ENCODE data around the gene ZNF445.
"Not testable (repeated sequence)": the region's sequence is repeated elsewhere in the genome, so short reads cannot be mapped to it uniquely, and the experiment has no call there.

Gene ZNF445

DNA sequence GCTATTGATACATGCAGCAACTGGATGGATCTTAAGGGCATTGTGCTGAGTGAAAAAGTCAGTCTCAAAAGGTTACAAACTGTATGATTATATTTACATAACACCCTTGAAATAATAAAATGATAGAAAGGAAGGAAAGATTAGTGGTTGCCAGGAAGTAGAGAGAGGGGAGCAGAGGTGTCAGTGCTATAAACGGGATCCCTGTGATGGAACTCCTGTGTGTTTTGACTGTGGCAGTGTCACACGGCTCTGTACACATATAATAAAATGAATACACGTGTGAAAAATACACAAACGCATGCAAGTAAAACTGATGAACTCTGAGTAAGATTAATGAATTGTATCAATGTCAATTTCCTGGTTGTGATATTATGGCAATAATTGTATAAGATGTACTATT lies 78.6 kb downstream of the ZNF445 start:
- Histone ChIP-seq H3K27ac (replicated peaks) (no peak overlapping the region), H3K4me3 (replicated peaks; ENCODE audit: insufficient read depth, low read length) (no peak overlapping the region), H3K27me3 (ENCODE audit: insufficient read depth, poor library complexity, severe bottlenecking) (no peaks in the 10 kb centered on the region)
- no peak for DNase-seq (ENCODE audit: low read depth in 1 of 2, low spot score in 1 of 2)
- TF ChIP-seq, protein P1, sequence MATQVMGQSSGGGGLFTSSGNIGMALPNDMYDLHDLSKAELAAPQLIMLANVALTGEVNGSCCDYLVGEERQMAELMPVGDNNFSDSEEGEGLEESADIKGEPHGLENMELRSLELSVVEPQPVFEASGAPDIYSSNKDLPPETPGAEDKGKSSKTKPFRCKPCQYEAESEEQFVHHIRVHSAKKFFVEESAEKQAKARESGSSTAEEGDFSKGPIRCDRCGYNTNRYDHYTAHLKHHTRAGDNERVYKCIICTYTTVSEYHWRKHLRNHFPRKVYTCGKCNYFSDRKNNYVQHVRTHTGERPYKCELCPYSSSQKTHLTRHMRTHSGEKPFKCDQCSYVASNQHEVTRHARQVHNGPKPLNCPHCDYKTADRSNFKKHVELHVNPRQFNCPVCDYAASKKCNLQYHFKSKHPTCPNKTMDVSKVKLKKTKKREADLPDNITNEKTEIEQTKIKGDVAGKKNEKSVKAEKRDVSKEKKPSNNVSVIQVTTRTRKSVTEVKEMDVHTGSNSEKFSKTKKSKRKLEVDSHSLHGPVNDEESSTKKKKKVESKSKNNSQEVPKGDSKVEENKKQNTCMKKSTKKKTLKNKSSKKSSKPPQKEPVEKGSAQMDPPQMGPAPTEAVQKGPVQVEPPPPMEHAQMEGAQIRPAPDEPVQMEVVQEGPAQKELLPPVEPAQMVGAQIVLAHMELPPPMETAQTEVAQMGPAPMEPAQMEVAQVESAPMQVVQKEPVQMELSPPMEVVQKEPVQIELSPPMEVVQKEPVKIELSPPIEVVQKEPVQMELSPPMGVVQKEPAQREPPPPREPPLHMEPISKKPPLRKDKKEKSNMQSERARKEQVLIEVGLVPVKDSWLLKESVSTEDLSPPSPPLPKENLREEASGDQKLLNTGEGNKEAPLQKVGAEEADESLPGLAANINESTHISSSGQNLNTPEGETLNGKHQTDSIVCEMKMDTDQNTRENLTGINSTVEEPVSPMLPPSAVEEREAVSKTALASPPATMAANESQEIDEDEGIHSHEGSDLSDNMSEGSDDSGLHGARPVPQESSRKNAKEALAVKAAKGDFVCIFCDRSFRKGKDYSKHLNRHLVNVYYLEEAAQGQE (IDR thresholded peaks at IDR 0.05; ENCODE audit: insufficient replicate concordance, low read depth): no peak
- TF ChIP-seq SPI1 (IDR thresholded peaks at IDR 0.05; ENCODE audit: borderline replicate concordance, low read depth): no peak
- TF ChIP-seq, protein P2, sequence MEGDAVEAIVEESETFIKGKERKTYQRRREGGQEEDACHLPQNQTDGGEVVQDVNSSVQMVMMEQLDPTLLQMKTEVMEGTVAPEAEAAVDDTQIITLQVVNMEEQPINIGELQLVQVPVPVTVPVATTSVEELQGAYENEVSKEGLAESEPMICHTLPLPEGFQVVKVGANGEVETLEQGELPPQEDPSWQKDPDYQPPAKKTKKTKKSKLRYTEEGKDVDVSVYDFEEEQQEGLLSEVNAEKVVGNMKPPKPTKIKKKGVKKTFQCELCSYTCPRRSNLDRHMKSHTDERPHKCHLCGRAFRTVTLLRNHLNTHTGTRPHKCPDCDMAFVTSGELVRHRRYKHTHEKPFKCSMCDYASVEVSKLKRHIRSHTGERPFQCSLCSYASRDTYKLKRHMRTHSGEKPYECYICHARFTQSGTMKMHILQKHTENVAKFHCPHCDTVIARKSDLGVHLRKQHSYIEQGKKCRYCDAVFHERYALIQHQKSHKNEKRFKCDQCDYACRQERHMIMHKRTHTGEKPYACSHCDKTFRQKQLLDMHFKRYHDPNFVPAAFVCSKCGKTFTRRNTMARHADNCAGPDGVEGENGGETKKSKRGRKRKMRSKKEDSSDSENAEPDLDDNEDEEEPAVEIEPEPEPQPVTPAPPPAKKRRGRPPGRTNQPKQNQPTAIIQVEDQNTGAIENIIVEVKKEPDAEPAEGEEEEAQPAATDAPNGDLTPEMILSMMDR (IDR thresholded peaks at IDR 0.05; ENCODE audit: insufficient read depth, low read length): no peak
- no peak for TF ChIP-seq GABPA (IDR thresholded peaks at IDR 0.05; ENCODE audit: low read depth)
- no peak for TF ChIP-seq POLR2AphosphoS5 (IDR thresholded peaks at IDR 0.05; ENCODE audit: low read depth)

DNA sequence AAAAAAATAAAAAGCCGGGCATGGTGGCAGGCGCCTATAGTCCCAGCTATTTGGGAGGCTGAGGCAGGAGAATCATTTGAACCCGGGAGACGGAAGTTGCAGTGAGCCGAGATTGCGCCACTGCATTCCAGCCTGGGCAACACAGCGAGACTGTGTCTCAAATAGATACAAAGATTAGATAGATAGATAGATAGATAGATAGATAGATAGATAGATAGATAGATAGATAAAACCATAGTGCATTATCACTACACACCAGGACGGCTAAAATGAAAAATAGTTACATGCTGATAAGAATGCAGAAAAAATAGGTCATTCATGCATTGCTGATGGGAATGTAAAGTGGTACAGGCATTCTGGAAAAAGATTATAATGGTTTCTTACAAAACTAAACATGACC lies 79.2 kb downstream of the ZNF445 start:
- not testable (repeated sequence) for DNase-seq (ENCODE audit: low read depth in 1 of 2, low spot score in 1 of 2); H3K27me3 ChIP-seq (ENCODE audit: insufficient read depth, poor library complexity, severe bottlenecking); H3K4me3 ChIP-seq (replicated peaks; ENCODE audit: insufficient read depth, low read length); H3K27ac ChIP-seq (replicated peaks)

DNA sequence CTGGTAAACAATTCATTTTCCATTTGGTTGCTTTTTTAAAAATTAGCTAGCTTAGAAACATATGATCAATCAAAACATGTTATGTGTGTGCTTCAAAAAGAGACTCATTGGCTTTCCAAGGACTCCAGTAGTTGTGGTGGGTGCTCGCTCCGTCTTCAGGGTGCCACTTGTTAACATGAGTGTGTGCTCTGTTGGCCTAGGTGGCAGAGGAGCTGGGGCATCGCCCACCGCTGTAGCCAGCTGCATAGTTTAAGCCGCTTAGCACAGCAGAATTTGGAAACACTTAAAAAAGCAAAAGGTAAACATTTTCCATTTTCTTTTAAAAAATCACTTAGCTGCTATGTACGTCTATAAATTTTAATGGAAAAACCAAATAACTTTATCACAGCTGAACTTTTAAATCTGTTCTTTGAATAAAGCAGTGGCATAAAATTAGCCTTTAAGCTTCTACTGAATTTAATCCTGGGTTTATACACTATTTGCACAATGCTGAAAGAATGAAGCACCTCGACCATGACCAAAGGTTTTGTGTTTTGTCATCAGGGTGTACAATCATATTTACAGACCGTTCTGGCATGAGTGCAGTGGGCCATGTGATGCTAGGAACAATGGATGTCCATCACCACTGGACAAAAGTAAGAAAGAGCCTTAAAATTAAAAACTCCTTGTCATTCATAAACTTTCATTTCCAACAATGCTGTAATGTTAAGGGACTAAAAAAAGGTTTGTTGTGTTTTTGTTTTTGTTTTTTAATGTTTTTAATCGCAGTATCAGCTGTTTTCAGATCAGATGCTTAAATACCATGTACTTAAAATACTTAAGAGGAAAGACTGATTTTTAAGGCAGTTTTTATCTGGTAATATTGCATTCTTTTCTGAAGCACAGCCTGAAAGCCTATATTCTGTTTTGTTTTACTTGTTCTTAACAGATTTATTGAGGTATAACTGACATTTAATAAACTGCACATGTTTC lies 81.0 kb downstream of the ZNF445 start:
- no peak for DNase-seq (ENCODE audit: low read depth in 1 of 2, low spot score in 1 of 2)
- TF ChIP-seq POLR2AphosphoS5 (IDR thresholded peaks at IDR 0.05; ENCODE audit: low read depth) (no peak), SPI1 (IDR thresholded peaks at IDR 0.05; ENCODE audit: borderline replicate concordance, low read depth) (no peak), GABPA (IDR thresholded peaks at IDR 0.05; ENCODE audit: low read depth) (no peak)
- TF ChIP-seq, protein P2 (IDR thresholded peaks at IDR 0.05; ENCODE audit: insufficient read depth, low read length): no peak
- TF ChIP-seq, protein P1 (IDR thresholded peaks at IDR 0.05; ENCODE audit: insufficient replicate concordance, low read depth): no peak
- no peak overlapping the region for H3K4me3 ChIP-seq (replicated peaks; ENCODE audit: insufficient read depth, low read length)
- H3K27ac ChIP-seq (replicated peaks): no peak overlapping the region
- no peaks in the 10 kb centered on the region for H3K27me3 ChIP-seq (ENCODE audit: insufficient read depth, poor library complexity, severe bottlenecking)

DNA sequence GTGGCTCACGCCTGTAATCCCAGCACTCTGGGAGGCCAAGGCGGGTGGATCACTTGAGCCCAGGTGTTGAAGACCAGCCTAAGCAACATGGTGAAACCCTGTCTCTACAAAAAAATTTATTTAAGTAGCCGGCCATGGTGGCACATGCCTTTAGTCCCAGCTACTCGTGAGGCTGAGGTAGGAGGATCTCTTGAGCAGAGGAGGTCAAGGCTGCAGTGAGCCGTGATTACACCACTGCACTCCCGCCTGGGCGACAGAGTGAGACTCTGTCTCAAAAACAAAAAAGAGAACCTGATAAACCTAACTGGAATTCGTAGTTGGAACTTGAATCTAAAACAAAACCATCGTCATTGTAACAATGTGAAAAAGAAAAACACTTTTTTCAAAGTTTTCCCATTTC lies 81.8 kb downstream of the ZNF445 start:
- no peak overlapping the region for H3K27ac ChIP-seq (replicated peaks)
- TF ChIP-seq, protein P2 (IDR thresholded peaks at IDR 0.05; ENCODE audit: insufficient read depth, low read length): no peak
- TF ChIP-seq, protein P1 (IDR thresholded peaks at IDR 0.05; ENCODE audit: insufficient replicate concordance, low read depth): no peak
- TF ChIP-seq POLR2AphosphoS5 (IDR thresholded peaks at IDR 0.05; ENCODE audit: low read depth) (no peak), GABPA (IDR thresholded peaks at IDR 0.05; ENCODE audit: low read depth) (no peak), SPI1 (IDR thresholded peaks at IDR 0.05; ENCODE audit: borderline replicate concordance, low read depth) (no peak)
- no peak overlapping the region for H3K4me3 ChIP-seq (replicated peaks; ENCODE audit: insufficient read depth, low read length)
- DNase-seq (ENCODE audit: low read depth in 1 of 2, low spot score in 1 of 2): no peak
- no peaks in the 10 kb centered on the region for H3K27me3 ChIP-seq (ENCODE audit: insufficient read depth, poor library complexity, severe bottlenecking)
